Activated T-cell treated with anti-CD3 and anti-CD28 coated beads, Interleukin-2, amount 50 U/mL, for 1 hour (primary cell): ENCODE results near the gene ITGB1.
A peak's percentile ranks its signal among the peaks of the same experiment; 100 is the strongest.
"Not testable (repeated sequence)": the region's sequence is repeated elsewhere in the genome, so short reads cannot be mapped to it uniquely, and the experiment has no call there.

Experiments used
- DNase-seq: peaks from one replicate; pipeline ENCODE4 v3.0.0-alpha.2; 2020

The ITGB1 gene

GRCh38 chr10:32958085-32959005 lies at the start of gene ITGB1:
TSS of gene ITGB1 (minus strand) at chr10:32958230. CDS start at chr10:32935558, 22,672 bp downstream.
- peak; percentile 88 for DNase-seq

GRCh38 chr10:33006342-33006887 lies 48.4 kb upstream of the ITGB1 start:
- DNase-seq, result no peak

GRCh38 chr10:33005322-33006301 lies 47.6 kb upstream of the ITGB1 start:
- peak; percentile 58 for DNase-seq

GRCh38 chr10:33001908-33002492 lies 44.0 kb upstream of the ITGB1 start:
- DNase-seq, result no peak

- DNase-seq, result not testable (repeated sequence)
These were observed 40.1 kb upstream of the ITGB1 start for GRCh38 chr10:32998060-32998581.

GRCh38 chr10:32995751-32996150 lies 37.7 kb upstream of the ITGB1 start:
- DNase-seq, result no peak

- DNase-seq, result no peak
These were observed 37.1 kb upstream of the ITGB1 start for GRCh38 chr10:32995066-32995622.

GRCh38 chr10:32994632-32995031 lies 36.6 kb upstream of the ITGB1 start:
- not testable (repeated sequence) for DNase-seq

GRCh38 chr10:32992310-32992709 lies 34.3 kb upstream of the ITGB1 start:
- DNase-seq, result not testable (repeated sequence)

- DNase-seq, result no peak
These were observed 32.8 kb upstream of the ITGB1 start for GRCh38 chr10:32990811-32991210.

GRCh38 chr10:32988604-32989003 lies 30.6 kb upstream of the ITGB1 start:
- no peak for DNase-seq

GRCh38 chr10:32987172-32987571 lies 29.1 kb upstream of the ITGB1 start:
- no peak for DNase-seq

- DNase-seq, result no peak
These were observed 27.8 kb upstream of the ITGB1 start for GRCh38 chr10:32985775-32986350.

- DNase-seq, result no peak
These were observed 27.3 kb upstream of the ITGB1 start for GRCh38 chr10:32985341-32985764.

GRCh38 chr10:32984003-32984600 lies 26.1 kb upstream of the ITGB1 start:
- no peak for DNase-seq

GRCh38 chr10:32982911-32983909 lies 25.2 kb upstream of the ITGB1 start:
- DNase-seq, result no peak

- no peak for DNase-seq
These were observed 24.3 kb upstream of the ITGB1 start for GRCh38 chr10:32982293-32982709.

- no peak for DNase-seq
These were observed 23.7 kb upstream of the ITGB1 start for GRCh38 chr10:32981760-32982159.

- peak; percentile 81 for DNase-seq
These were observed 22.8 kb upstream of the ITGB1 start for GRCh38 chr10:32980558-32981468.
